A549 treated with DMSO at 1 μM for 4 hours (cell line): ENCODE results near the gene TCN2. TPM values are rescaled to one million over a fixed set of nuclear protein-coding genes. Genes with fewer than 3 reads are reported as not detected.

Experiments
- total RNA-seq: library from RNA; stranded (reverse); fragments of 200-300 nt; extraction: Qiagen RNA extraction; gene quantifications from 5 replicates; pipeline ENCODE4 v1.2.3, GENCODE V29; 2022; ENCODE audit warnings: low read depth

TCN2 gene
- 4.0 to 5.2 TPM (median 4.9 TPM) in 5 replicates for total RNA-seq

GRCh38 chr22:30606455-30607299 lies at the start of gene TCN2:
TSS of gene TCN2 (plus strand) at chr22:30607174. CDS start at chr22:30607332, 158 bp downstream.

GRCh38 chr22:30574095-30574981 lies 32.6 kb upstream of the TCN2 start, which contains the start of gene GAL3ST1:
TSS of gene GAL3ST1 (minus strand) at chr22:30574665. CDS start at chr22:30557392, 17,273 bp downstream.

GRCh38 chr22:30591588-30592359 lies 15.2 kb upstream of the TCN2 start, which contains the start of gene PES1:
TSS of gene PES1 (minus strand) at chr22:30591910. CDS start at chr22:30591833, 77 bp downstream.

GRCh38 chr22:30635273-30636225 lies 28.6 kb downstream of the TCN2 start, which contains the start of gene SLC35E4:
TSS of gene SLC35E4 (plus strand) at chr22:30635781. CDS start at chr22:30636451, 670 bp downstream.

GRCh38 chr22:30667494-30668385 lies 60.8 kb downstream of the TCN2 start, which contains the start of gene DUSP18:
TSS of gene DUSP18 (minus strand) at chr22:30667875. CDS start at chr22:30664003, 3,872 bp downstream.

Other genes starting within 250 kb of the TCN2 start
- 14.3 to 19.7 TPM (median 18.2 TPM) in 5 replicates for gene RNF215, start 219.8 kb upstream of the TCN2 start, total RNA-seq
- 23.3 to 34.1 TPM (median 27.1 TPM) in 5 replicates for gene SEC14L2, start 210.2 kb upstream of the TCN2 start, total RNA-seq
- 64.2 to 71.0 TPM (median 67.7 TPM) in 5 replicates for gene MTFP1, start 181.4 kb upstream of the TCN2 start, total RNA-seq
- not detected in 5 replicates for gene SEC14L3, start 135.2 kb upstream of the TCN2 start, total RNA-seq
- 4.8 to 6.2 TPM (median 5.5 TPM) in 5 replicates for gene SEC14L4, start 101.5 kb upstream of the TCN2 start, total RNA-seq
- not detected in 5 replicates for gene SEC14L6, start 60.4 kb upstream of the TCN2 start, total RNA-seq
- 6.6 to 9.7 TPM (median 8.0 TPM) in 5 replicates for gene GAL3ST1, start 32.5 kb upstream of the TCN2 start, total RNA-seq
- 107 to 133 TPM (median 113 TPM) in 5 replicates for gene PES1, start 15.3 kb upstream of the TCN2 start, total RNA-seq
- gene SLC35E4, start 28.6 kb downstream of the TCN2 start, total RNA-seq: 5.4 to 7.3 TPM (median 6.5 TPM) in 5 replicates
- 3.8 to 5.9 TPM (median 5.1 TPM) in 5 replicates for gene DUSP18, start 60.7 kb downstream of the TCN2 start, total RNA-seq
- 10.6 to 15.3 TPM (median 13.9 TPM) in 5 replicates for gene OSBP2, start 87.7 kb downstream of the TCN2 start, total RNA-seq